Activated T-helper 1 cell treated with anti-CD3 and anti-CD28 coated beads, Interleukin-12 subunit alpha, Interleukin-12 subunit beta, Interleukin-2, Interleukin-4 antibody, amounts not matched to agents 30 ng/mL and 10 ng/mL and 1 ng/mL, durations not matched to agents 14 hours and 24 hours and 36 hours (primary cell): ENCODE results near the gene HEATR5A. TPM values are rescaled to one million over a fixed set of nuclear protein-coding genes. Genes with fewer than 3 reads are reported as not detected.
"Not testable (repeated sequence)": the region's sequence is repeated elsewhere in the genome, so short reads cannot be mapped to it uniquely, and the experiment has no call there.

Experiments used
- DNase-seq: peaks from one replicate; pipeline ENCODE4 v3.0.0; 2021; ENCODE audit warnings: low spot score
- H3K27ac Mint-ChIP-seq: one replicate; pipeline ENCODE4 v1.8.0; 2021; ENCODE audit warnings: mild to moderate bottlenecking, mixed read lengths
- H3K27me3 Mint-ChIP-seq: one replicate; pipeline ENCODE4 v1.8.0; 2022; ENCODE audit warnings: mild to moderate bottlenecking, moderate library complexity, mixed read lengths; ENCODE audit not compliant: insufficient read depth
- H3K36me3 Mint-ChIP-seq: one replicate; pipeline ENCODE4 v1.8.0; 2021; ENCODE audit warnings: low read depth, mixed read lengths
- H3K4me1 Mint-ChIP-seq: one replicate; pipeline ENCODE4 v1.8.0; 2021; ENCODE audit warnings: low read depth, mixed read lengths
- H3K4me3 Mint-ChIP-seq: one replicate; pipeline ENCODE4 v1.8.0; 2021; ENCODE audit warnings: mild to moderate bottlenecking, moderate library complexity, mixed read lengths
- H3K9me3 Mint-ChIP-seq: one replicate; pipeline ENCODE4 v1.8.0; 2021; ENCODE audit warnings: mixed read lengths
- intact Hi-C: fragments of 100-400 bp; cut with micrococcal nuclease; formaldehyde crosslinking; loops from one replicate; pipeline ENCODE4 v1.15.1; 2024
- total RNA-seq: library from RNA; stranded (reverse); gene quantifications from 2 replicates; pipeline ENCODE4 v1.2.3, GENCODE V29; 2022

The HEATR5A gene
- total RNA-seq, 1 donor from 2014 or later: 26.4 TPM

- H3K36me3 Mint-ChIP-seq: peaks cover 24% of the 10 kb centered on the region
- H3K4me3 Mint-ChIP-seq, H3K4me1 Mint-ChIP-seq, H3K27ac Mint-ChIP-seq, H3K27me3 Mint-ChIP-seq, intact Hi-C loops, DNase-seq: not testable (repeated sequence)
- peaks cover 14% of the 10 kb centered on the region for H3K9me3 Mint-ChIP-seq
Observed at GRCh38 chr14:31331395-31331794, 89.0 kb downstream of the HEATR5A start.

- DNase-seq, H3K27me3 Mint-ChIP-seq, intact Hi-C loops: not testable (repeated sequence)
Observed at GRCh38 chr14:31329876-31330521, 90.4 kb downstream of the HEATR5A start.

GRCh38 chr14:31326111-31326510 lies 94.2 kb downstream of the HEATR5A start:
- no peak for DNase-seq
- Mint-ChIP-seq H3K36me3 (peaks cover 8% of the 10 kb centered on the region), H3K9me3 (peaks cover 5% of the 10 kb centered on the region), H3K4me1 (no peaks in the 10 kb centered on the region), H3K4me3 (no peak overlapping the region), H3K27ac (no peak overlapping the region), H3K27me3 (no peaks in the 10 kb centered on the region)
- intact Hi-C loops: no loop called here

More at GRCh38 chr14:31329876-31330521, 90.4 kb downstream of the HEATR5A start:
- Mint-ChIP-seq H3K9me3 (peaks cover 14% of the 10 kb centered on the region), H3K36me3 (peaks cover 24% of the 10 kb centered on the region)
- not testable (repeated sequence) for H3K27ac Mint-ChIP-seq, H3K4me1 Mint-ChIP-seq, H3K4me3 Mint-ChIP-seq

- H3K27ac Mint-ChIP-seq: no peak overlapping the region
- no peaks in the 10 kb centered on the region for H3K4me1 Mint-ChIP-seq
- intact Hi-C loops: no loop called here
- no peaks in the 10 kb centered on the region for H3K36me3 Mint-ChIP-seq
- no peak for DNase-seq
- H3K9me3 Mint-ChIP-seq: peaks cover 4% of the 10 kb centered on the region
- H3K4me3 Mint-ChIP-seq: no peak overlapping the region
- H3K27me3 Mint-ChIP-seq: no peaks in the 10 kb centered on the region
Observed at GRCh38 chr14:31323419-31323818, 96.9 kb downstream of the HEATR5A start.

GRCh38 chr14:31320922-31321766 lies 99.2 kb downstream of the HEATR5A start:
- H3K4me3 Mint-ChIP-seq: no peak overlapping the region
- no peaks in the 10 kb centered on the region for H3K36me3 Mint-ChIP-seq
- H3K9me3 Mint-ChIP-seq: no peaks in the 10 kb centered on the region
- no peaks in the 10 kb centered on the region for H3K27me3 Mint-ChIP-seq
- intact Hi-C loops: no loop called here
- no peak for DNase-seq
- no peak overlapping the region for H3K27ac Mint-ChIP-seq
- H3K4me1 Mint-ChIP-seq: no peaks in the 10 kb centered on the region

GRCh38 chr14:31320216-31320615 lies 100.1 kb downstream of the HEATR5A start:
- Mint-ChIP-seq H3K4me1 (no peaks in the 10 kb centered on the region), H3K9me3 (no peaks in the 10 kb centered on the region), H3K27ac (no peak overlapping the region), H3K27me3 (no peaks in the 10 kb centered on the region), H3K4me3 (no peak overlapping the region), H3K36me3 (peaks cover 1% of the 10 kb centered on the region)
- DNase-seq: no peak
- intact Hi-C loops: no loop called here

GRCh38 chr14:31319701-31320100 lies 100.6 kb downstream of the HEATR5A start:
- H3K27ac Mint-ChIP-seq: no peak overlapping the region
- H3K4me1 Mint-ChIP-seq: no peaks in the 10 kb centered on the region
- H3K36me3 Mint-ChIP-seq: peaks cover 1% of the 10 kb centered on the region
- no peak overlapping the region for H3K4me3 Mint-ChIP-seq
- no peak for DNase-seq
- intact Hi-C loops: no loop called here
- no peaks in the 10 kb centered on the region for H3K9me3 Mint-ChIP-seq
- no peaks in the 10 kb centered on the region for H3K27me3 Mint-ChIP-seq

GRCh38 chr14:31312934-31313333 lies 107.4 kb downstream of the HEATR5A start:
- no peak overlapping the region for H3K4me3 Mint-ChIP-seq

GRCh38 chr14:31312370-31312769 lies 108.0 kb downstream of the HEATR5A start:
- H3K9me3 Mint-ChIP-seq, H3K27ac Mint-ChIP-seq, H3K4me1 Mint-ChIP-seq, intact Hi-C loops, H3K27me3 Mint-ChIP-seq, H3K4me3 Mint-ChIP-seq, DNase-seq: not testable (repeated sequence)
- H3K36me3 Mint-ChIP-seq: peaks cover 15% of the 10 kb centered on the region

More at GRCh38 chr14:31312934-31313333, 107.4 kb downstream of the HEATR5A start:
- Mint-ChIP-seq H3K36me3 (peaks cover 14% of the 10 kb centered on the region), H3K27me3 (no peaks in the 10 kb centered on the region), H3K27ac (no peak overlapping the region), H3K9me3 (no peaks in the 10 kb centered on the region), H3K4me1 (no peaks in the 10 kb centered on the region)
- no peak for DNase-seq
- intact Hi-C loops: no loop called here

- peaks cover 14% of the 10 kb centered on the region for H3K36me3 Mint-ChIP-seq
- H3K4me1 Mint-ChIP-seq: no peaks in the 10 kb centered on the region
- no peak overlapping the region for H3K4me3 Mint-ChIP-seq
- H3K27me3 Mint-ChIP-seq: no peaks in the 10 kb centered on the region
- no peak overlapping the region for H3K27ac Mint-ChIP-seq
- no peaks in the 10 kb centered on the region for H3K9me3 Mint-ChIP-seq
- intact Hi-C loops: no loop called here
- no peak for DNase-seq
Observed at GRCh38 chr14:31307618-31308017, 112.7 kb downstream of the HEATR5A start.

- peaks cover 13% of the 10 kb centered on the region for H3K36me3 Mint-ChIP-seq
- H3K9me3 Mint-ChIP-seq: no peaks in the 10 kb centered on the region
- H3K4me1 Mint-ChIP-seq: no peaks in the 10 kb centered on the region
- intact Hi-C loops: no loop called here
- DNase-seq: no peak
- H3K27ac Mint-ChIP-seq: no peak overlapping the region
- H3K27me3 Mint-ChIP-seq: no peaks in the 10 kb centered on the region
- no peak overlapping the region for H3K4me3 Mint-ChIP-seq
Observed at GRCh38 chr14:31307198-31307597, 113.2 kb downstream of the HEATR5A start.

GRCh38 chr14:31303654-31304053 lies 116.7 kb downstream of the HEATR5A start:
- Mint-ChIP-seq H3K27me3 (no peaks in the 10 kb centered on the region), H3K27ac (no peak overlapping the region), H3K9me3 (no peaks in the 10 kb centered on the region), H3K4me3 (no peak overlapping the region), H3K36me3 (peaks cover 9% of the 10 kb centered on the region), H3K4me1 (no peaks in the 10 kb centered on the region)
- intact Hi-C loops: no loop called here
- no peak for DNase-seq

- Mint-ChIP-seq H3K4me1 (no peaks in the 10 kb centered on the region), H3K27me3 (no peaks in the 10 kb centered on the region), H3K9me3 (no peaks in the 10 kb centered on the region), H3K27ac (no peak overlapping the region), H3K36me3 (peaks cover 5% of the 10 kb centered on the region), H3K4me3 (no peak overlapping the region)
- intact Hi-C loops: no loop called here
- DNase-seq: no peak
Observed at GRCh38 chr14:31300883-31301282, 119.5 kb downstream of the HEATR5A start.
